Kidney epithelial cell (primary cell): ENCODE results near the gene PALM. TPM values are rescaled to one million over a fixed set of nuclear protein-coding genes. Genes with fewer than 3 reads are reported as not detected.

ENCODE experiments used
- DNase-seq: peaks from one replicate; pipeline ENCODE4 v3.0.0-alpha.2; 2010; ENCODE audit warnings: low read depth
- H3K27me3 ChIP-seq: 2 replicates; pipeline ENCODE4 v1.6.0; 2011; ENCODE audit warnings: low read length; ENCODE audit not compliant: control insufficient read depth, insufficient read depth
- H3K36me3 ChIP-seq: 2 replicates; pipeline ENCODE4 v1.5.1; 2011; ENCODE audit warnings: low read length; ENCODE audit not compliant: control insufficient read depth, insufficient read depth
- H3K4me3 ChIP-seq: 2 replicates; pipeline ENCODE4 v1.5.1; 2011; ENCODE audit warnings: low read depth, mild to moderate bottlenecking, control low read depth, low read length
- CTCF ChIP-seq: IDR thresholded peaks from 2 replicates; pipeline ENCODE4 v1.5.1; 2011; ENCODE audit warnings: mild to moderate bottlenecking, moderate library complexity, low read length, control low read depth, inconsistent platforms; ENCODE audit not compliant: insufficient read depth, poor library complexity, severe bottlenecking
- total RNA-seq: library from RNA; depleted of rRNA; stranded (reverse); fragments of >200 nt; gene quantifications from 2 replicates; pipeline ENCODE4 v1.2.3, GENCODE V29; 2015

PALM gene
- total RNA-seq, 1 donor from 2014 or later = 49.8 TPM

GRCh38 chr19:791567-792305, 83.0 kb downstream of the PALM start:
- Histone ChIP-seq H3K36me3 (no peaks in the 10 kb centered on the region), H3K4me3 (no peak overlapping the region), H3K27me3 (no peaks in the 10 kb centered on the region)
- TF ChIP-seq CTCF = no peak
- DNase-seq = no peak

GRCh38 chr19:792306-792885, 83.7 kb downstream of the PALM start:
- no peak for TF ChIP-seq CTCF
- Histone ChIP-seq H3K4me3 (no peak overlapping the region), H3K36me3 (no peaks in the 10 kb centered on the region), H3K27me3 (no peaks in the 10 kb centered on the region)
- no peak for DNase-seq

- Histone ChIP-seq H3K27me3 (no peaks in the 10 kb centered on the region), H3K36me3 (no peaks in the 10 kb centered on the region), H3K4me3 (no peak overlapping the region)
- DNase-seq = no peak
- no peak for TF ChIP-seq CTCF
These were observed 85.1 kb downstream of the PALM start for GRCh38 chr19:793806-794205.

- H3K27me3 ChIP-seq = no peaks in the 10 kb centered on the region
- peaks cover 3% of the 10 kb centered on the region for H3K36me3 ChIP-seq
- no peak for TF ChIP-seq CTCF
- H3K4me3 ChIP-seq = no peak overlapping the region
- no peak for DNase-seq
These were observed 86.4 kb downstream of the PALM start for GRCh38 chr19:795073-795611.

- H3K4me3 ChIP-seq = peak overlapping the region; percentile 76
- H3K36me3 ChIP-seq = peaks cover 3% of the 10 kb centered on the region
- no peak for DNase-seq
- TF ChIP-seq CTCF = no peak
- H3K27me3 ChIP-seq = no peaks in the 10 kb centered on the region
These were observed 87.2 kb downstream of the PALM start for GRCh38 chr19:795691-796581.
